DMS153 treated with DMSO at 0.1 percent for 48 hours (cell line): ENCODE results near the gene FAM25A.

Experiments used
- DNase-seq: peaks from one replicate; lab custom pipeline; 2025; ENCODE audit not compliant: unreplicated experiment; lab: John Stamatoyannopoulos, UW

The FAM25A gene

DNA sequence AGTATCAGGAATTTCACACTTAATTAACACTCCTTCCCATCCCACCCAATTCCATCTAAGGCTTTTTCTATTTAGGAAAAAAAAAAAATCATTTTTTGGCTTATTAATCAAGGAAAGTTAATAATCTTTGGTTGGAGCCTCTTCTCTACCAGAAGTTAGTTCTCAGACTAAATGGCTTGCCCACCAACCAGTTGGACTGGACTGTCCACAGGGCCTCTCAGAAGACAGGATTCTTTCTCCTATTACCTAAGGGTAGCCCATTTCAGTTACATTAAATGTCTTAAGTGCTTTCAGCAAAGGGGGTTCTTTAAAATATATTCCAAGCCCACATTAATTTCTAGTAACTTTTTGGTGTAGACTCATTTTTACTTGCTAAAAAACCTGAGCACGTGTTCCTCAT, 39.3 kb downstream of the FAM25A start:
- DNase-seq: no peak

DNA sequence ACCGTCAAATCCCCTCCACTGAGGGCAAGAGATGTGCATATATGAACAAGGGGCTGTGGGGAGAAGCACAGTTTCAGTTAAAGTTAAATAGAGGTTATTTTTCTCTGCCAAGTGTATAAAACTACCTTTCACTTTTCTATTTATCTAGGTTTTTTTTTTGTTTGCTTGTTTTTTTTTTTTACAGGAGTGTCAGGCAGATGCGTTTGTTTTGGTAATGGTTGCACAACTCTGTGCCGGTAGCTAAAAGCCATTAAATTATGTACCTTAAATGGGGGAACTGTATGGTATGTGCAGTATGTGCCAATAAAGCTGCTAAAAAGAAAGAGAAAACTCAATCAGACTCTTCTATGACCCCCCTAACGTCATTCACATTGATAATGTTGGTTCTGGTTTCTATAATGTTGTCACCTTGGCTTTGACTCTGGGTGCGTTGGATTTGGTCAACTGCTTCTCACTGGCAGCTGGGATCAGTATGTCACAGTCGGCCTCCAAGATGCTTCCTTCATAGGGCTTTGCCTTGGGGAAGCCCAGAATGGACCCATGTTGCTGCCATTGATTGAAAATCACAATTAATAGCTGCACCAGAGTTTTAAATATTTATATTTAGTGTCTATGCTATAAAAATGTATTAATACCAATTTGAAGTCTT, 40.3 kb downstream of the FAM25A start:
- DNase-seq: no peak

DNA sequence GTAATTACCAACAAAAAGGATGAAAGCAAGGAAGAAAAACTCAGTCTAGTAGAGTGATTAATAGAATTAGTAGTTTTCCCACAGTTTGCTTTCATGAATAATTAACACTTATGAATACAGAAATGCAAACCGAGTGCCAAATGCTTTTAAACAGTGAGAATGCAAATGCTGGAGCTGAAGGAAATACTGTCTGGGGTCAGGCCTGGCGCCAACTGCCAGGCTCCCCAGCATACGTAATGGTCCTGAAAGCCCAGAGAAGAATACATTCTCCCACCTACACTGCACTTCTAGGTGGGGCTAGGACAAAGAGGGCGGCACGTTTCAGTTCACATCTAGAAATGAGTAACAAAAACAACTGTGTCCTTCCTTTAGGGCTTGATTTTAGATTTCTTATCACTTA, 44.6 kb downstream of the FAM25A start:
- no peak for DNase-seq

DNA sequence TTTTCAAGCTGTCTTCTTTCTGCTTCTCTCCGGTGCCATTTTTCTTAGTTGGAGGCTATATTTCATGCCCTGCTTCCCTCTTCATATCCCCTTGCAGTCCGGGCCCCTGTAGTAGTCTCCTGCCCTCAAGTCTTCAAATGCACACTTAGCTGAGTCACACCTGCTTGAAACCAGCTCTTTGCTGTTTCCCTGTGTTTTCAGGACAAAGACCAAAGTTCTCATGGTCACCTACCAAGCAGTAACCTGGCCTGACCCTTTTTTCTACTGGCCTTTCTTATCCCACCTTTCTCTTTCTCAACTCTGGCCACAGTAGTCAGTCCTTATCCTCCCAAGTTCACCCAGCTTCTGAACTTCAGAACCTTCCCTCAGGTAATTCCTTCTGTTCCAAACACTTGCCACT, 46.1 kb downstream of the FAM25A start:
- DNase-seq: no peak

DNA sequence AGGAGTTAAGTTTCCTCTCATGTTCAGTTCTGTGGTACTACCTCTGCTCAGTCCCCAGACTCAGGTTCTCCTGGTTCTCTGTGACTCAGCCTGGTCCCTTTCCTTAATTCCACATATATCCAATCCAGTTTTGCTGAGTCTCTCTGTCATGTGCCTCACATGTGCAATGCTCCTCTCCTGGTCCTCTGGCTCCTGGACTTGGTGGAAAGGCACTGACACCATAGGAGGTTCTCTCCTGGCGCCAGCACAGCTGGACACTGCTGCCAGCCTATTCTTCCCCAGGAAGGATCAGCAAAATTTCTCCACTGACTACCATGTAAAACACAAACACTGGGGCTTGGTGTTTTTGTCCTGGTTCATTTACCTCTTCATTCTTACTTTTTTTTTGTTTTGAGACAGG, 46.8 kb downstream of the FAM25A start:
- DNase-seq: no peak

DNA sequence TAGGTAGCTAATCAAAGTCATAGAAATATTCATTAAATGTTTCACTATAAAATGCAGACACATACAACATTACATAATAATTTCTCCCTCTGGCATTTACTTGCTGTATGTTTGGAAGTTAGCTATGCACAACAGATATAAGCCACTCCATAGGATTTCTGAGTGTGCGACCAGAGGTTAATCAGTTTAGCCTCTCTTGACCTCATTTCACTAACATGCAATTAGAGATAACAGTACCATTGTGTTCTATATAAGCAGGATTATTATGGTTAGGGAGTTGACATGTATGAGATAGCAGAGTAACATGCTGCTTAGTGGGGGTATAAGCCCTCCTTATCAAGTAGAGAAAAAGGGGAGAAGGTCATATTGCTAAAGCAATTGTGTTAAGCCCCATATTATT, 48.2 kb downstream of the FAM25A start:
- DNase-seq: no peak

DNA sequence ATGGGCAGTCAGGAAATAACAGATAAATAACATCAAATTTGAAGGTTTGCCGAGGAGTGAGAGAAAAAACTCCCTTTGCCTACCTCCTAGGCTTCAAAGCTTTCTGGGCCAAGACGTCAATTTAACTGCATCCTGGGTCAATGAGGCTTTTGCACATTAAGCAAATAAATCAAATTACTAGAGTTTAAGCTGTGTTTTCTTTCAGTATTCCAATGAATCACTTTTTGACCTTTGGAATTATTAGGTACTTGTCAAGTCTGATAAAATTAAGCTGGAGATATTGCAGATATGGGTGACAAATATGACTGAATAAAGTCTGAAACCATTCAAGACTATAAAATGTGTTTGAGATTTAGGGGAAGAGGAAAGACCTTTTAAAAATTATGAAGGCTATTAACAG, 52.4 kb downstream of the FAM25A start:
- DNase-seq: no peak
